GM18909 (cell line): ENCODE data around the gene FAM120C.

Experiments used
- ATAC-seq: cut with Tn5 transposase; IDR thresholded peaks from one replicate; pipeline ENCODE4 v1.9.1; 2021; ENCODE audit warnings: mild to moderate bottlenecking; ENCODE audit not compliant: unreplicated experiment, poor library complexity

The FAM120C gene

DNA sequence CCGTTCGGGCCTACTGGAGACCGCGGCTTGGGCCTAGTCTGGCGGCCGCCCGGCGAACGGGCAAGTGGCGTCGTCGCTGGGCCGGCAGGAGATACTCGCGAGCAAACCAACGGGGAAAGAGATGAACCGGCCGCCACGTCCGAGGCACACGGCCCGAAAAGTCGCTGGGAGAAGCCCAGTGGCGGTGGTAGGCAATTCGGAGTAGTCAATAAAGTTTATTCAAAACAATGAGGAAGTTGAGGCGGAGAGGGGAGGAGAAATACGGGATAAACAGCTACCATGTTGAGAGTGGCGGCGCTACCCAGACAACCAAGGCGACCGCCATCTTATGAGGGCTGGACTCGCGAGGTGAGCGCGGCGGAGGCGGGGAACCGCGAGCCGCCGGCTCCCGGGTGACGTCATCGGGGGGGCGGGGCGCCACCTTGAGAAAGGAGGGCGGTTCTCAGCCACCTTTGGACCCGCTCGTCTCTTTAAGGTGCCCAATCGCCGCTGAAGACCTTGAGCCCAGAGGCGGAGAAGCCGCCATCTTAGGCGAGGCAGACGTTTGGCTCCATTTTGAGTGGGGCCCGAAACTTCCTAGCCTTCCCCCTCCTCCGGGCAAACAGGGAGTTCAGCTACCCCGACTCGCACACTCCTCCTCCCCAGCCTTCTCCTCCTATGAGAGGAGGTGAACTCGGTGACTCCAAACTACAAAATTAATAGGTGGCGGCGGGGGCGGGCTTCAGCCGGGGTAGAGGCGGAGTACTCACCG, 138.8 kb downstream of the FAM120C start, which contains the start of gene PHF8:
TSS of gene PHF8 (minus strand) at position 348 of the 751 bp plus-strand sequence. CDS start 1,745 bp downstream, outside the sequence.
- peak; percentile 84 for ATAC-seq

DNA sequence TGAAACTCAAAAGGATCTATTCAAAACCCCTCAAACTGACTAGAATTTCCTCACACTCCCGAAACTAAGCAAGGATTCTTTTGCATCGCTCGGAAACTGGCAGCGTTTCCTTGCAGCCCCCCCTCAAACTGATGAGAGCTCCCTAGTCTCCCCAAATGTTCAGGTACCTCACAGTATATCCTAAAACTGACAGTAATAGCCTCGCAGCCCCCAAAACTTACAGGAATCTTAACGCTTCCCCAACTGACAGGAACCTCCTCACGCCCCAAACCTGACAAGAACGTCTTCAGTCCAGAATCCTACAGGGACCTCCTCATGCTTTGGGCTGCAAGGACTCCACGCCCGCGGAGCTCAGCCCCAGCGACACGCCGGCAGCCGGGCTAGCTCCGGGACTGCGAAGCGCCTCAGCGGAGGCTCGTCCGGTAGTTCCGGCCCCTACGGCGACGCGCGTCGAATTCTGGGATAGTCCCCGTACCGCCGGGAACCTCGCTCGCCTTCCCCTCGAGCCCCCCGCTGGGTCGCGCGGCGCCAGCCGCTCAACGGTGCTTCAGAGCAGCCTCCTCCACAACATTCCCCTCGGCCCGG, 139.4 kb downstream of the FAM120C start:
- peak; percentile 25 for ATAC-seq

DNA sequence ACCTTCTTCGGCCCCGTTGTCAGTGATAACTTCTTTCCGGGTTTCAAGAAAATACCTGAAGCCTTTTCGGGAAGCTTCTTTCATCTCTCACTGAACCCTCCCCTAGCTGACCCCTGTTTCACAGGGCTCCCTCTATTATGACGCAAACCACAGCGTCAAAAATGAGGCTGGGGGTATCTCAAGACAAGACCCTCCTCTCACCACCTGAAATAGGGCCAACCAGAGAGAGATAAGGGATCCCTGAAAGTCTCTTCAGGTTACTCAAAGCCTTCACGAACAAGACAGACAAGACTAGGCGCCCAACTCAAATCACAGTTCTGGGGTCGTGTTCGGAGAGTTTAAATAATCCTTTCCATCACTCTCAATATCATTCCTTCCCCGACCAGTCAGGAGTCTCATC, 140.0 kb downstream of the FAM120C start:
- no peak for ATAC-seq

DNA sequence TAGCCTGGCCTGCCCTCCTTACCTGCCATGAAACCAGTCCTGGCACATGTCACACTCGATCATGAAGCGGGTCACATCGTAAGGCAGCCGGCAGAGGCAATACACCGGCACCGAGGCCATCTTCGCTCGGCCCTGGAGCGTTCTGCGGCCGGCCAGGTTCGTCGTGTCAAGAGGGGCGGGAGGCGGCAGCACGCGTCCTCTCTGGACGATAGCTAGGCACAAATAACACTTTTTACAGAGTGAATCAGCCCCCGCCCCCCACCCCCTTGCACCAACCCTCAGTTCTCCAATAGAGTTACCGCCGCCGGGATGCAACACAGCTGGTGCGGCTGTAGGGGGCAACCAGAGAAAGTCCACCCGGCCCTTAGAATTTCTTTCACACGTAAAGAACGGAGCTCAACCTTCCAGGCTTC, 140.4 kb downstream of the FAM120C start:
- ATAC-seq: no peak

DNA sequence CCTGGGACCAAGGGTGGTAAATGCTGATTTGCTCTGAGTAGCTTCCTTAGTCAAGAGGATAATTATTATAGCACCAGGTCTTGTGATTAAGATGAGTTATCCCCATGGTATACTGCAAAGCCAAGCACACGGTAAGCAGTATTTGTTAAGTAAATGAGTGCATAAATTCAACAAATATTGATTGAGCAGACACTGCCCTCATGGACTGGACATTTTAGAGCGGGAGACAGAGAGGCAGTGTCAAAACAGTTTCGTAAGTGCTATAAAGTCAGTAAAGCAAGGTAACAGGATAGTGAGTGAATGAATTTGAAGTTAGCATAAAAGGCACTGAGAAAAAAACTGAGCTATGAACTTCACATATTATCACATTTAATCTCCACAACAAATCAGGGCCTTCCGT, 152.7 kb downstream of the FAM120C start:
- no peak for ATAC-seq

DNA sequence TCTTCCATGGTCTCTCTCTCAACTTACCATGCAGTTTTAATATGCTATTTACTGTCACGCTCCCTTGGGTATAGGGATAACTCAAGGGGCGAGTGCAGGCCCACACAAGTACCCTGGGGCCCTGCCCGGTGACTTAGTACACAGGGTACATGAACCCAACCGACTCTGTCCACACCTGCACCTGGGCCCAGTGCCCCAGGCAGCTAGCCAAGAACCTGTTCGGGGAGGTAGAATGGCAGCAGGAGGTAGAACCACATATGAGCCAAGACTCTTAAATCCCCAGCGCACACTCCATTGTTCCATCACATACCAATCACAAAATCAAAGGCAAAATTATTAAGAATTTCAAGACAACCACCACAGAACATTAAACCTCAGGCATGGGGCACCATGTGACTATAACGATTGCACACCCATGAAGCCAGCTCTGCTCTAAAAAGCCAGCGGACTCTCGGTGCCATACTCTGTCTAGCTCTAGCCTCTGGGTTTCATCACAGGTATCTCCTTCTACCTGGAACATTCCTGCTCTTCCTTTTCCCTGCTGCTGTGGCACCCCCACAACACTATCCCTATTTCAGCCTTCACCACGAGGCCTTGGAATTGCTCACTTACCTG, 153.4 kb downstream of the FAM120C start:
- no peak for ATAC-seq

DNA sequence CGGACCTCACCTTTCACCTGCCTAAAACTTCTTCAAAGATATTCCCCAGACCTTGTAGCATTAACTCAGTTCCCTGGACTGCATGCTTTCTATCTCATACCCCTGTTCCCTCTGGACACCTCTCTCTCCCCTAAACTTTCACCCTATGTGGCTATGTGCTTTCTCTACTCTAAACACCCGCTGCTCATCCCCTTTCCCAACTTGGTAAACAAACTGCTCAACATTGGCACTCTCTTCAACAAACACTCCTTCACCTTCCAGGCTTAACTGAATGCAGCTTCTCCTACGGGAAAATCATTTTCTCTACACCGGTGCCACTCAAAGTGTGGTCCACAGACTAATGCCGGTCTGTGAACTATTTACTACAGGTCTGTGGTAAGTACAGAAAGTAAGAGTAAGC, 158.7 kb downstream of the FAM120C start:
- no peak for ATAC-seq
